ENCODE measurements around the gene STK24.

Gene STK24

DNA sequence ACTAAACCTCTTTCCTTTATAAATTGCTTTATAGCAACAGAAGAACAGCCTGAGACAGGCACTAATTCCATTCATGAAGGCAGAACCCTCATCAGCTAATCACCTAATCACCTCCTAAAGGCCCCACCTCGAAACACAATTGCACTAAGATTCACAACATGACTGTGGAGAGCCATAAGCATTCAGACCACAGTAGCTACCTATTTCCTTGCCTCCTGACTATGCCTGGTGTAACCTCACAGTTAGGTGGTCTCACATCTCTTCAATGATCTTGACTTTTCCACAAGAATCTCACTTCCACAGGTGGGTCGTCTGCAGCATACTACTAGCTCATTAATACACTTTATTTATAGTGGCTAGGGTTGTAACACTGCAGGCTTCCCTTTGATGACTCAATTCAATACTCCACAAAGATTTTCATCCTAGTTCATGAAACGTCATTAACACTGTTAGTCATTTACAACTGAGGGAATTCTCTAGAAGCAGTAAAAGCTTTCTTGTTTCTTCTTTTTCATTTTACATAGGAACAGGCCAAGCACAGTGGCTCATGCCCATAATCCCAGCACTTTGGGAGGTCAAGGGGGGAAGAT is 27.1 kb downstream of the STK24 start:
- DNase-seq, result peak; percentile 52

DNA sequence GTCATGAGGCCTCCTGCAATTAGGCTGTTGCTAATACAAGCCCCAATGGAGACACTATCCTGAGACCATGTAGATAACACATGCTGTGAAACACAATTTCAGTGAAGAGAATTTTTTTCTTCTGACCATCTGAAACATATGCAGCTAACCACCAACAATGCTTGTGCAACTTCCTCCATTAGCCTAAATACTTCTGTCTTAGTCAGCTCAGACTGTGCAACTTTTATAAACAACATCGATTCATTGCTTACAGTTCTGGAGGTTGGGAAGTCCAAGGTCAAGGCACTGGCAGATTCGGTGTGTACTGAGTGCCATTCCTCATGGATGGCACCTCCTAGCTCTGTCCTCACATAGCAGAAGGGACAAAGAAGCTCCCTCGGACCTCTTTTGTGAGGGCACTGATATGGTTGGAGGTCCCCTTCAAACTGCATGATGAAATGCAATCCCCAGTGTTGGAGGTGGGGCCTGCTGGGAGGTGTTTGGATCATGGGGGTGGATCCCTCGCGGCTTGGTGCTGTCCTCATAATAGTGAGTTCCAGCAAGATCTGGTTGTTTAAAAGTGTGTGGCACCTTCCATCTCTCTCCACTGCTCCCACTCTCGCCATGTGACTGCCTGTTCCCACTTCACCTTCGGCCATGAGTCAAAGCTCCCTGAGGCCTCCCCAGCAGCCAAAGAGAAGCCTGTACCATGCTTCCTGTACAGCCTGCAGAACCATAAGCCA is 27.7 kb downstream of the STK24 start:
- peak; percentile 77 for DNase-seq

DNA sequence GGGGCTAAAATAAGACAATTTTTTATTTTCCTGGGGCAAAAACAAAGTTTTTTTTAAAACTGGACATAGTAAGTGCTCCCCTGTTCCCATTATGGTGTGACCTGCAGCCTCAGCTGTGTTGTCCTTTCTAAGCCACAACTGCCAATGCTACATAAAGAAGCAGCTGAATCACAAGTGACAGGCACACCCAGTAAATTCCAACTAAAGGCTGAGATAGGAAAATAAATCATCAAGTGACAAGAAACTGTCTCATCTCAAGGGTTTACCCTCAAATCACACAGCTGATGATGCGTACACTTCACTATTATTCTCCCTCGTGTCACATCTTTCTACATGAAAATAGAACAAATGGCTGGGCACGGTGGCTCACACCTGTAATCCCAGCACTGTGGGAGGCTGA is 28.7 kb downstream of the STK24 start:
- DNase-seq, result no peak

DNA sequence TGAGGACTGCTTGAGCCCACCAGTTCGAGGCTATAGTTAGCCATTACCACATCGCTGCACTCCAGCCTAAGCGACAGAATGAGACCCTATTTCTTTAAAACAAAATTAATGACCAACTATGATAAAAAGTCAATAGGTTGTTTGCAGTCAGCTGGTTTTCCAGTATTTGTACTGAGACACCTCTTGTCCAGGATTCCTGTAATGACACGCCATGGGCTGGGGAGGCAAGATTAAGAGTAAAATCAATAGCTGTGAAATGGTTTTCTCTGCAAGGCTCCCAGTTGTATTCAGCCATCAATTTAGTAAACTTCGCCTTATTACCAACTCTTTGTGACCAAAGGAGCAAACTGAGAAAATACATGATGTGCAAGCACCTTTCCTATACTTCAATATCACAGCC is 29.5 kb downstream of the STK24 start:
- no peak for DNase-seq

DNA sequence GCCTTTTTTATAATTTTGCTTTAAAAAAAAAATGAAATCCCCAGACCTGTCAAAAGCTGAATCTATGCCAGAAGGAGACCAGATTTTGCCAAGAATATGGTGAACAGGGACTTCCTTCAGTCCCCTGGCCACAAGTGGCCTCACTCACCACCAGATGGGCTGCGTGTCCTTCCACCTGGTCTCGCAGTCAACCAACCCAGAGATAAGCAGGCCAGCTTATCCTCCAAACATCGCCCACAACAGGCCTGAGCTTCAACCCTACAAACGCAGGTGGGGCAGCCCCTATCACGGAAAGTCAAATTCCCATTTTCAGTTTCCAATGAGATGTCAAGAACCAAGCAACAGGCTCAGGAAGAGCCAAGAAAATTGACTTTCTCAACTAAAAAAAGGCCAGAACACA is 30.5 kb downstream of the STK24 start:
- no peak for DNase-seq

DNA sequence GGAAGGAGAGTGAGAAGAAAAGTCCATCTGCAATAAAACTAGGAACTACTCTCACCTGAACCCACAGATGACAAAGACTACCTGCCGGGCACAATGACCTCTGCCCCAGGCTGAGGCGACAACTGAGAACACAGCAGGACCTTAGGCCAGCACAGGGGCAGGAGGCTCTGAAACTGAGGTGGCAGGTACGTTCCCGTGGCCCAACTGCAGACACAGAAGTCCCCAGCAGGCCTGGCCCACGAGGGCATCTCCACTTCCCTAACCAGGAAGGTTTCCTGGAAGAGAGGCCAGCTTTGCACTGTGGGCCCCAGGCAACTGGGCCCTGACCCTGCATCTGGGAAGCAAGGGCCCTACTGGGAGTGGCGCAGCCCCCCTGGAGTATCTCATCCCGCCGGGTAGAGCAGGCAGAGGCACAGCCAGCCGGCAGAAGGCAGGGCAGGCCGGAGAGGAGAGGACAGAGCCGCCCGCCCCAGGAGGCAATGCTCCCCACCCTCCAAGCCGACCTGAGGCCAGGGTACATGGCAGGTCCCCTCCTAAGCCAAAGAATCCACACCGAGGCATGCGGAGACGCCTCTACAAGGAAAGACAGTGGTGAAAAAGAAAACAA is 32.7 kb downstream of the STK24 start:
- no peak for DNase-seq

DNA sequence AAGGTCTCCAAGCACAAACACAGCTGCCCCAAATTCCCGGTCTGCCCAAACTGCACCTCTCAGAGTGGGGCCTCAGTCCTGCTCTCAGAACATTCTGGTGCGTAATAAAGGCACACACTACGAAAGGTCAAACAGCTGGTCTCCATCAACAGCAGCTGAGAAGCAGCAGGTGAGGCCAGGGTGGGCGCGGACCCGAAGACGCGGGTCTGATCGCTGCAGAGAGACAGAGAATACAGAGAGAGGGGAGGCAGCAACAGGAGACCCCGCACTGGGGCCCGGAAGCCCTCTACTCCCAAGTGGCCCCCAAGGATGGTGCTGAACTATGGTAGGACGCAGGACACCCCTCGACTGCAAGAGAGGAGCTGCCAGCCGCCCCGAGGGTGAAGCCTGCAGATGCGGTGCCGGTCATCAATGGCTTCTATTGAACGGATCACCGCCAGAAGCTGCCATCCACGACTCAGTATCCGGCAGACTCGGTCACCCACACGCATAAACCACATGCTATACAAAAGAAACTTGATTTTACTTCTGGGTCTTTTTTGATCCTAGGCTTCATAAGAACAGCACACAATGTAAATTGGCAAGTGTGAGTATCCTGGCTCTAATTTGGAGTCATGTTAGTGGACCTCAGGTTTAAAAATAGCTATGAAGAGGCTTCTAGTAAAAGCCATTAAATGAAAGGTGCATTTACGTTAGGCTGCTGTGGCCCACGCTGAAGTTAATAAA is 33.4 kb downstream of the STK24 start:
- no peak for DNase-seq

GRCh38 chr13:98542568-98543377 is 34.1 kb downstream of the STK24 start:
- DNase-seq, result peak; percentile 74

DNA sequence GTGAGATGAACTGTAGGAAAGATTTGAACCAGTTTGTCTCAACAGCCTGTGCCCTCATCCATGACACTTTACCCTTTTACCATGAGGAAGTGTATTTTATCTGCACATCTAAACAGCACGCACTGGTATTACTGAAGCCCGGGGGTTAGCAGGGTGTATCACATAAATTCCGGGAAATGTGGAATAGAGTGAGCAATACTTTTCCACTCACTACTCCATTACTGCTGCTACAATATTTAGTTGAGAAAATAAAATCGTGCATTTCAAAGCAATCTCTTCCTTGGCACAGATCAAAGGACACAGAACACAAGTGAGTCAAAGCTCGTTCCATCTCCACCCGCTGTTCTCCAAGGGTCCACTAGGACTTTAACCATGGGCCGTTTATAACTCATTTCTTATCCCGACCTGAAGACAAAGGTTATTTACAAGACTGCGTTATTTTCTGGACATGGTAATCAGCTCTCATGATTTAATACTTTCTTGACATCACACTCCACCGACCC is 35.2 kb downstream of the STK24 start:
- DNase-seq, result no peak

GRCh38 chr13:98541191-98541590 is 35.7 kb downstream of the STK24 start:
- DNase-seq, result no peak

GRCh38 chr13:98540476-98540875 is 36.4 kb downstream of the STK24 start:
- DNase-seq, result no peak

- DNase-seq, result no peak
These were observed 37.2 kb downstream of the STK24 start for GRCh38 chr13:98539666-98540065.

- no peak for DNase-seq
These were observed 38.0 kb downstream of the STK24 start for GRCh38 chr13:98538876-98539275.

GRCh38 chr13:98537740-98538139 is 39.2 kb downstream of the STK24 start:
- no peak for DNase-seq

DNA sequence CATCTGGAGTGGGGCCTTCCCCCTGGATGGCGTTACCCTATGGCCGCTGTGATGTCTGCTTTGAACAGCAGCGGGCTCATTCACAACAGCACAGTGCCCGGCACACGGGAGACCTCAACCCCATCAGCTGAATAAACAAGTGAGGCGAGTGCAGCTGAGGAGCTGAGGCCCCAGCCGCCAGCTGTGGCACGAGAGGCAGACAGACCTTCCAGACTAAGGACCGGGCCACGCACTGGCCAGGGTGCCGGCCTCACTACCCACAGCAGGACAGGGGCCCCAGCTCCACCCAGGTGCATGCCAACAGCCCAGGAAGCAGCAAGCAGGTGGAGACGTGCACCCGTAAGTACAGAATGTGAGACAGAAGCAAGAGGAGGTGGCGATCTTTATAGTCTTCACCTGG is 39.6 kb downstream of the STK24 start:
- DNase-seq, result no peak

DNA sequence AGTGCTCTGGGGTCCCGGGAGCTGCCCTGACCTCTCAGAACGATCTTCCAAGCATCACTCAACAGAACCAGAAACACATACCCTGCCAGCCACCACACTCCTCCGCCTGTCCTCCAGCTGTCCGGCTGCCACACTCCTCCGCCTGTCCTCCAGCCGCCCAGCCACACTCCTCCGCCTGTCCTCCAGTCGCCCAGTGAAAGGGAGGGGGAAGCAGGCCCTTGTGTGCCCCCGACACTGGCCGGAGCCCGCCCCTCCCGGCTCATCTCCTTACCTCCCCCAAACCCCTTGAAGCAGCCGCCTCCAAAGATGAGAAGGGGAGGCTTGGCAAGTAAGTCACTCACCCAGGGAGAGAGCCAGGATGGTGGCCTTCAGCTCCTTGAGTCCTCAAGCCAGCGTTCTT is 40.2 kb downstream of the STK24 start:
- DNase-seq, result no peak

DNA sequence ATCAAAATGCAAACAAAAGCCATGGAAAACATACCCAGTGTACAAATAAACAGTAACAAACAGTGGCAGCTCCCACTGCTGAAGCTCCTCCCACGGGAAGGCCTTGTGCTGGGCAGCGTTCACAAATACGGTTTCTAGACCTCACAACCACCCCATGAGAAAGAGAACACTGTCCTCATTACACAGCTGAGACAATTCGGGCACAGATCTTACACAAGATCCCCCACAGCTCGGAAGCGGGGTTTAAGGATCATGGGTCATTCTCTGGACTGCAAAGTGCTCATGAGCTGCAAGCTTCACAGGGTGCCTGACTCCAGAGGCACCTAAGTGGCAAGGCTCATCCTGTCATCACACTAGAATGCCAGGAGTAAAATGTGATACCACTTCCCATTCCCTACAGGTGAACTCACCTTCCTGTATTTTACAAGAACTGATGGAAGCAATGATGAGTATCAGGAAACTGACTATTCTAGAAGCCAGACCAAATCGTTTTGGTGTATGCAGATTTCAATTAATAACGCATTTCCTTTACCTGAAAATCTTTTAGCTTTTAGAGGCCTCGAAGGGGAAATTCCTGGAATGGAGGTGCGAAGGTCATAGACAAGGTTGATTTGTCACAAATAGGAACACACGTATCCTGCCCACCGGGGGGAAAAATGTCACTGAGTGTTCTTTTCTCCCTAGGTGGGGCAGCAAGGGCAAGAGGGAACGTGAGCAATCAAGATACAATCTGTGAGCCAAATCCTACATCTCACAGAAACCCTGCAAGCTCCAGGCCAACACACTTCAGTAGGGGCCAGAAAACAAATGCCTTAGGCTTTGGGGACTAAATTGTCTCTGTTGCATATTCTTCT is 41.2 kb downstream of the STK24 start:
- no peak for DNase-seq

GRCh38 chr13:98534821-98535220 is 42.1 kb downstream of the STK24 start:
- no peak for DNase-seq

DNA sequence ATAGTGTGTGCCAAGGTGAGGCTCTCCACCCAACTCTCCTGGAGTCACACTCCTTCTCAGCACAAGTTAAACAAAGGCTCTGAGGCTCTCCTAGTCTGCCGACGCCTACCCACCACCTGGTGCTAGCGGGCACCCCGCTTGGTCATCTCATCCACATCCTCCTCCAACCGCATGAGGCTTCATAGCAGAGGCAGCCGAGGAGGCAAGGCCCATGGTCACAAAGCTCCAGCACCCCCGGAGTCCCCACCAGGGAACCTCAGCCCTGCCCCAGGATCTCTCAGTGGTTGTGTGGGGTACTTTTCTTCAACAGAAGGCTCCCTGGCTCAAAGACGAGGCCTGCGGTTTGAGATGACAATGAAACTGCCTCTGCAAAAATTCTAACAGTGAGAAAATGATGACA is 43.0 kb downstream of the STK24 start:
- DNase-seq, result no peak

- no peak for DNase-seq
These were observed 44.7 kb downstream of the STK24 start for GRCh38 chr13:98532254-98532653.

DNA sequence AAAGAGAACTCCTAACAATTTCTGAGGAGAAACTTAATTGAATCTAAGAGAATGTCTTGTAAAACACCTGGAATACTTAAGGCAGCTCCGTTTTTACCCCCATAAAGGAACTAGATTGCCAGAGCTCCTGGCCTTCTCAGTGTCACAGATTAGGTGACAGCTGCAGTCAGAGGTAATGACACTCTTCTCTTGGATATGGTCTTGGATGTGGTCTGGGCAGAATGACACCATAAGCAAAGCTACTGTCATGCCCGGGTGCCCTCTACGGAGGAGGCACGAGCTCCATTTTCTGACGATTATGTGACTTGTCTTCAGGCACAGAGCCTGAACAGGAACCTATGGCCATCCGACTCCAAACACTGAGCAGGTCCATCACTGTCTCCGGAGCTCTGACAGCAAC is 46.7 kb downstream of the STK24 start:
- no peak for DNase-seq

GRCh38 chr13:98529171-98529570 is 47.7 kb downstream of the STK24 start:
- no peak for DNase-seq
